Astrocyte (in vitro differentiated cells and primary cell): ENCODE measurements around the gene KIAA1217. TPM values are rescaled to one million over a fixed set of nuclear protein-coding genes. Genes with fewer than 3 reads are reported as not detected.

Experiments
- DNase-seq: peaks from one replicate; pipeline ENCODE4 v3.0.0-alpha.2; 2010; ENCODE audit warnings: low read depth
- FAIRE-seq: peaks from 2 replicates; lab custom pipeline; 2011; peaks lifted over from hg19 to GRCh38; lab: Jason Lieb, UNC
- H2AFZ ChIP-seq: 2 replicates; pipeline ENCODE4 v1.6.0; 2012; ENCODE audit warnings: low read depth, low read length, inconsistent platforms
- H3K27ac ChIP-seq: 2 replicates; pipeline ENCODE4 v1.5.1; 2011; ENCODE audit warnings: low read depth, low read length, inconsistent platforms
- H3K27me3 ChIP-seq: 2 replicates; pipeline ENCODE4 v1.6.0; 2011; ENCODE audit warnings: low read length, inconsistent platforms; ENCODE audit not compliant: insufficient read depth
- H3K36me3 ChIP-seq: 2 replicates; pipeline ENCODE4 v1.5.1; 2011; ENCODE audit warnings: low read length, inconsistent platforms; ENCODE audit not compliant: insufficient read depth
- H3K4me1 ChIP-seq: 2 replicates; pipeline ENCODE4 v1.5.1; 2011; ENCODE audit warnings: low read length, inconsistent platforms; ENCODE audit not compliant: insufficient read depth
- H3K4me2 ChIP-seq: 2 replicates; pipeline ENCODE4 v1.6.0; 2012; ENCODE audit warnings: low read length, inconsistent platforms
- H3K4me3 ChIP-seq: 2 replicates; pipeline ENCODE4 v1.5.1; 2011; ENCODE audit warnings: low read depth, mild to moderate bottlenecking, low read length, inconsistent platforms; ENCODE audit not compliant: insufficient read depth
- H3K79me2 ChIP-seq: 2 replicates; pipeline ENCODE4 v1.6.0; 2012; ENCODE audit warnings: mild to moderate bottlenecking, low read length, inconsistent platforms; ENCODE audit not compliant: insufficient read depth
- H3K9ac ChIP-seq: 2 replicates; pipeline ENCODE4 v1.6.0; 2012; ENCODE audit warnings: mild to moderate bottlenecking, low read length, inconsistent platforms
- H3K9me3 ChIP-seq: 2 replicates; pipeline ENCODE4 v1.5.1; 2012; ENCODE audit warnings: low read depth, mild to moderate bottlenecking, low read length, inconsistent platforms; ENCODE audit not compliant: insufficient read depth
- H4K20me1 ChIP-seq: 2 replicates; pipeline ENCODE4 v1.6.0; 2012; ENCODE audit warnings: low read length, inconsistent platforms; ENCODE audit not compliant: insufficient read depth
- H3K27ac Mint-ChIP-seq: one replicate; pipeline ENCODE4 v1.8.0; 2021; ENCODE audit warnings: mild to moderate bottlenecking, mixed read lengths; ENCODE audit not compliant: unreplicated experiment
- H3K27me3 Mint-ChIP-seq: one replicate; pipeline ENCODE4 v1.8.0; 2021; ENCODE audit warnings: low read depth, mixed read lengths; ENCODE audit not compliant: unreplicated experiment
- H3K36me3 Mint-ChIP-seq: one replicate; pipeline ENCODE4 v1.8.0; 2021; ENCODE audit warnings: low read depth, mixed read lengths; ENCODE audit not compliant: unreplicated experiment
- H3K4me1 Mint-ChIP-seq: one replicate; pipeline ENCODE4 v1.8.0; 2021; ENCODE audit warnings: low read depth, mixed read lengths; ENCODE audit not compliant: unreplicated experiment
- H3K4me3 Mint-ChIP-seq: one replicate; pipeline ENCODE4 v1.8.0; 2021; ENCODE audit warnings: mild to moderate bottlenecking, moderate library complexity, mixed read lengths; ENCODE audit not compliant: unreplicated experiment
- H3K9me3 Mint-ChIP-seq: one replicate; pipeline ENCODE4 v1.8.0; 2021; ENCODE audit warnings: mild to moderate bottlenecking, mixed read lengths; ENCODE audit not compliant: unreplicated experiment
- CTCF ChIP-seq: IDR thresholded peaks from 2 replicates; pipeline ENCODE4 v1.5.1; 2011; ENCODE audit warnings: low read depth, mild to moderate bottlenecking, inconsistent platforms, low read length, moderate library complexity; ENCODE audit not compliant: insufficient read depth
- EZH2 ChIP-seq: IDR thresholded peaks from 2 replicates; pipeline ENCODE4 v1.6.1; 2012; ENCODE audit warnings: mild to moderate bottlenecking, low read length, inconsistent platforms; ENCODE audit not compliant: insufficient read depth
- total RNA-seq: library from RNA; stranded (reverse); gene quantifications from 2 replicates; pipeline ENCODE4 v1.2.1, GENCODE V29; 2021

Gene KIAA1217
- total RNA-seq, 1 donor from 2014 or later, result 31.8 TPM

- H3K4me1 Mint-ChIP-seq, result peaks cover 14% of the 10 kb centered on the region
These were observed 99.0 kb downstream of the KIAA1217 start for GRCh38 chr10:24307696-24308485.

GRCh38 chr10:24310104-24310503 lies 101.2 kb downstream of the KIAA1217 start:
- H3K4me3 ChIP-seq, result no peak overlapping the region
- no peak overlapping the region for H3K9ac ChIP-seq
- no peak overlapping the region for H3K27ac ChIP-seq
- Mint-ChIP-seq H3K36me3 (peaks cover 3% of the 10 kb centered on the region), H3K4me3 (no peak overlapping the region), H3K27me3 (no peaks in the 10 kb centered on the region), H3K4me1 (peaks cover 14% of the 10 kb centered on the region), H3K27ac (no peak overlapping the region), H3K9me3 (no peaks in the 10 kb centered on the region)
- H3K4me2 ChIP-seq, result no peak overlapping the region
- FAIRE-seq (no peak), DNase-seq (peak; percentile 50)
- no peaks in the 10 kb centered on the region for H3K79me2 ChIP-seq
- H3K4me1 ChIP-seq, result peaks cover 22% of the 10 kb centered on the region
- H3K36me3 ChIP-seq, result no peaks in the 10 kb centered on the region
- TF ChIP-seq CTCF, result no peak
- no peak for TF ChIP-seq EZH2
- no peaks in the 10 kb centered on the region for H3K27me3 ChIP-seq
- no peak overlapping the region for H2AFZ ChIP-seq
- no peaks in the 10 kb centered on the region for H4K20me1 ChIP-seq
- H3K9me3 ChIP-seq, result no peaks in the 10 kb centered on the region

More at GRCh38 chr10:24307696-24308485, 99.0 kb downstream of the KIAA1217 start:
- FAIRE-seq (no peak), DNase-seq (peak; percentile 63)
- Mint-ChIP-seq H3K27me3 (no peaks in the 10 kb centered on the region), H3K36me3 (peaks cover 3% of the 10 kb centered on the region), H3K9me3 (no peaks in the 10 kb centered on the region), H3K27ac (no peak overlapping the region), H3K4me3 (no peak overlapping the region)
- H3K79me2 ChIP-seq, result no peaks in the 10 kb centered on the region
- no peak overlapping the region for H3K4me3 ChIP-seq
- H3K36me3 ChIP-seq, result no peaks in the 10 kb centered on the region
- H4K20me1 ChIP-seq, result no peaks in the 10 kb centered on the region
- peak overlapping the region; percentile 17 for H3K4me2 ChIP-seq
- TF ChIP-seq CTCF (no peak), EZH2 (no peak)
- H3K4me1 ChIP-seq, result peaks cover 22% of the 10 kb centered on the region
- no peaks in the 10 kb centered on the region for H3K27me3 ChIP-seq
- H3K27ac ChIP-seq, result no peak overlapping the region
- H3K9me3 ChIP-seq, result no peaks in the 10 kb centered on the region
- no peak overlapping the region for H3K9ac ChIP-seq
- H2AFZ ChIP-seq, result no peak overlapping the region

- Mint-ChIP-seq H3K27ac (no peak overlapping the region), H3K4me1 (peaks cover 5% of the 10 kb centered on the region), H3K4me3 (no peak overlapping the region), H3K36me3 (peaks cover 3% of the 10 kb centered on the region), H3K9me3 (no peaks in the 10 kb centered on the region), H3K27me3 (no peaks in the 10 kb centered on the region)
- no peak for DNase-seq
- Histone ChIP-seq H3K4me2 (no peak overlapping the region), H3K79me2 (no peaks in the 10 kb centered on the region), H4K20me1 (no peaks in the 10 kb centered on the region), H3K9ac (no peak overlapping the region), H2AFZ (no peak overlapping the region), H3K9me3 (no peaks in the 10 kb centered on the region), H3K27me3 (no peaks in the 10 kb centered on the region), H3K27ac (no peak overlapping the region), H3K4me3 (no peak overlapping the region), H3K36me3 (no peaks in the 10 kb centered on the region), H3K4me1 (peaks cover 14% of the 10 kb centered on the region)
- no peak for TF ChIP-seq CTCF
- no peak for TF ChIP-seq EZH2
- no peak for FAIRE-seq
These were observed 103.0 kb downstream of the KIAA1217 start for GRCh38 chr10:24311888-24312287.
